ENCODE measurements around the gene NANS. TPM values are rescaled to one million over a fixed set of nuclear protein-coding genes. Genes with fewer than 3 reads are reported as not detected.

The NANS gene
- total and polyA plus RNA-seq, 2 of the 13 experiments (the other 11 are each of a cell fraction or from before 2014, with no cell fraction given) = 86.9 to 203 TPM

DNA sequence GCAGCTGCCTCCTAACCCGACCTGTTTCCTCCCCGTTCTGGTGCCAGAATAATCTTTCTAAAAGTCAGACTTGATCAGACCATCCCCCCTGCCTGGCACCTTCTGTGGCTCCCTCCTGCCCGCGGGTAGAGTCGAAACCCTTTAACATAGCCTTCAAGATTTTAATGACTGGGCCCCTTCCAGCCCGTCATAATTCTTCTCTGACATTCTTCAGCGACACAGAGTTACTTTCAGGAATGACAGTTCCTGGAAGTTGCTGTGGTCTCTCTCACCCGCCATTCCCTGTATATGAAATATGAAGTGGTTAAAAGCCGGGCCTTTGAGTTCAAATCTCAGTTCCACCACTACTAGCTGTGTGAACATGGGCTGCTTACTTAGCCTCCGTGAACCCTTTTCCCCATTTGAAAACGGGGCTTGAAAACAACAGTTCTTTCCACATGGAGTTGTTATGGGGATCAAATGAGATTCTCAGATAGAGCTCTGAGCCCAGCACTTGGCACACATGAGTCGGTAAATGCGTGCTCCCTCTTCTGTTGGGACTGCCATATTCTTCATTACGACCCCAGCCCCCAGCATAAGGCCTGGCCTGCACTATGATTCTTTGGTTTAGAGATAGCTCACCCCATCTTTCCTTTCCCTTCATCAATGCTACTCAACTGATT lies 737 bp downstream of the NANS start (continued):
- TF ChIP-seq CEBPG (CRISPR knock-in tag; IDR thresholded peaks at IDR 0.05) = no peak
- TF ChIP-seq, protein P1, sequence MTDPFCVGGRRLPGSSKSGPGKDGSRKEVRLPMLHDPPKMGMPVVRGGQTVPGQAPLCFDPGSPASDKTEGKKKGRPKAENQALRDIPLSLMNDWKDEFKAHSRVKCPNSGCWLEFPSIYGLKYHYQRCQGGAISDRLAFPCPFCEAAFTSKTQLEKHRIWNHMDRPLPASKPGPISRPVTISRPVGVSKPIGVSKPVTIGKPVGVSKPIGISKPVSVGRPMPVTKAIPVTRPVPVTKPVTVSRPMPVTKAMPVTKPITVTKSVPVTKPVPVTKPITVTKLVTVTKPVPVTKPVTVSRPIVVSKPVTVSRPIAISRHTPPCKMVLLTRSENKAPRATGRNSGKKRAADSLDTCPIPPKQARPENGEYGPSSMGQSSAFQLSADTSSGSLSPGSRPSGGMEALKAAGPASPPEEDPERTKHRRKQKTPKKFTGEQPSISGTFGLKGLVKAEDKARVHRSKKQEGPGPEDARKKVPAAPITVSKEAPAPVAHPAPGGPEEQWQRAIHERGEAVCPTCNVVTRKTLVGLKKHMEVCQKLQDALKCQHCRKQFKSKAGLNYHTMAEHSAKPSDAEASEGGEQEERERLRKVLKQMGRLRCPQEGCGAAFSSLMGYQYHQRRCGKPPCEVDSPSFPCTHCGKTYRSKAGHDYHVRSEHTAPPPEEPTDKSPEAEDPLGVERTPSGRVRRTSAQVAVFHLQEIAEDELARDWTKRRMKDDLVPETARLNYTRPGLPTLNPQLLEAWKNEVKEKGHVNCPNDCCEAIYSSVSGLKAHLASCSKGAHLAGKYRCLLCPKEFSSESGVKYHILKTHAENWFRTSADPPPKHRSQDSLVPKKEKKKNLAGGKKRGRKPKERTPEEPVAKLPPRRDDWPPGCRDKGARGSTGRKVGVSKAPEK (CRISPR knock-in tag; IDR thresholded peaks at IDR 0.05; ENCODE audit: borderline replicate concordance) = 0 out of 2 replicates have a peak, but pooled peaks have one; percentile 4
- no peak for TF ChIP-seq ZKSCAN8 (CRISPR knock-in tag; IDR thresholded peaks at IDR 0.05; ENCODE audit: borderline replicate concordance)
- TF ChIP-seq TMF1 (CRISPR knock-in tag; IDR thresholded peaks at IDR 0.05; ENCODE audit: low read depth) = no peak
- TF ChIP-seq HNRNPK (IDR thresholded peaks at IDR 0.05; ENCODE audit: low read depth, low read length, poor library complexity, severe bottlenecking) = no peak
- TF ChIP-seq ZNF746 (CRISPR knock-in tag; IDR thresholded peaks at IDR 0.05) = no peak
- TF ChIP-seq MAF1 (CRISPR knock-in tag; IDR thresholded peaks at IDR 0.05; ENCODE audit: borderline replicate concordance) = 0 out of 2 replicates have a peak, but pooled peaks have one; percentile 19
- TF ChIP-seq, protein P2, sequence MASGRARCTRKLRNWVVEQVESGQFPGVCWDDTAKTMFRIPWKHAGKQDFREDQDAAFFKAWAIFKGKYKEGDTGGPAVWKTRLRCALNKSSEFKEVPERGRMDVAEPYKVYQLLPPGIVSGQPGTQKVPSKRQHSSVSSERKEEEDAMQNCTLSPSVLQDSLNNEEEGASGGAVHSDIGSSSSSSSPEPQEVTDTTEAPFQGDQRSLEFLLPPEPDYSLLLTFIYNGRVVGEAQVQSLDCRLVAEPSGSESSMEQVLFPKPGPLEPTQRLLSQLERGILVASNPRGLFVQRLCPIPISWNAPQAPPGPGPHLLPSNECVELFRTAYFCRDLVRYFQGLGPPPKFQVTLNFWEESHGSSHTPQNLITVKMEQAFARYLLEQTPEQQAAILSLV (CRISPR knock-in tag; IDR thresholded peaks at IDR 0.05; ENCODE audit: borderline replicate concordance) = 0 out of 2 replicates have a peak, but pooled peaks have one; percentile 12
- no peak for TF ChIP-seq ZSCAN25 (CRISPR knock-in tag; IDR thresholded peaks at IDR 0.05)
- no peak for TF ChIP-seq ZNF138 (CRISPR knock-in tag; IDR thresholded peaks at IDR 0.05; ENCODE audit: low read depth)
- no peak for TF ChIP-seq ATF1 (CRISPR knock-in tag; IDR thresholded peaks at IDR 0.05)
- TF ChIP-seq, protein P3, sequence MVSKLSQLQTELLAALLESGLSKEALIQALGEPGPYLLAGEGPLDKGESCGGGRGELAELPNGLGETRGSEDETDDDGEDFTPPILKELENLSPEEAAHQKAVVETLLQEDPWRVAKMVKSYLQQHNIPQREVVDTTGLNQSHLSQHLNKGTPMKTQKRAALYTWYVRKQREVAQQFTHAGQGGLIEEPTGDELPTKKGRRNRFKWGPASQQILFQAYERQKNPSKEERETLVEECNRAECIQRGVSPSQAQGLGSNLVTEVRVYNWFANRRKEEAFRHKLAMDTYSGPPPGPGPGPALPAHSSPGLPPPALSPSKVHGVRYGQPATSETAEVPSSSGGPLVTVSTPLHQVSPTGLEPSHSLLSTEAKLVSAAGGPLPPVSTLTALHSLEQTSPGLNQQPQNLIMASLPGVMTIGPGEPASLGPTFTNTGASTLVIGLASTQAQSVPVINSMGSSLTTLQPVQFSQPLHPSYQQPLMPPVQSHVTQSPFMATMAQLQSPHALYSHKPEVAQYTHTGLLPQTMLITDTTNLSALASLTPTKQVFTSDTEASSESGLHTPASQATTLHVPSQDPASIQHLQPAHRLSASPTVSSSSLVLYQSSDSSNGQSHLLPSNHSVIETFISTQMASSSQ (IDR thresholded peaks at IDR 0.05; ENCODE audit: low read depth) = no peak
- TF ChIP-seq, protein P3 (CRISPR knock-in tag; IDR thresholded peaks at IDR 0.05; ENCODE audit: borderline replicate concordance) = 0 out of 2 replicates have a peak, but pooled peaks have one; percentile 2
- no peak for TF ChIP-seq HDAC1 (CRISPR knock-in tag; IDR thresholded peaks at IDR 0.05)
- TF ChIP-seq, protein P4, sequence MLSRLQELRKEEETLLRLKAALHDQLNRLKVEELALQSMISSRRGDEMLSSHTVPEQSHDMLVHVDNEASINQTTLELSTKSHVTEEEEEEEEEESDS (CRISPR knock-in tag; IDR thresholded peaks at IDR 0.05; ENCODE audit: borderline replicate concordance) = no peak
- no peak for TF ChIP-seq ZNF224 (CRISPR knock-in tag; IDR thresholded peaks at IDR 0.05)
- TF ChIP-seq PRDM15 (CRISPR knock-in tag; IDR thresholded peaks at IDR 0.05) = 0 out of 2 replicates have a peak, but pooled peaks have one; percentile 2

Measured in HepG2 (cell line).